HepG2 (cell line): ENCODE measurements around the gene MCM8. TPM values are rescaled to one million over a fixed set of nuclear protein-coding genes. Genes with fewer than 3 reads are reported as not detected.

ENCODE experiments used
- ARNTL ChIP-seq: sonication (generic); formaldehyde crosslinking; IDR thresholded peaks from 2 replicates; pipeline ENCODE4 v1.4.0; 2020; ENCODE audit warnings: mild to moderate bottlenecking, missing genetic modification reagents
- EZH2 ChIP-seq: conservative IDR thresholded peaks from 2 replicates; pipeline ENCODE4 v1.6.1; 2012; ENCODE audit warnings: mild to moderate bottlenecking, low read depth, low read length, moderate library complexity
- FOXA1 ChIP-seq, 2 experiments: fragments of 450-650 bp in 1 of 2; sonication (generic) in 1 of 2; formaldehyde crosslinking in 1 of 2; IDR thresholded peaks; 2 replicates each; pipeline versions ENCODE4 v1.4.0 to v1.6.1; 2016 to 2020; ENCODE audit warnings: missing genetic modification reagents in 1 of 2
- FOXO1 ChIP-seq: sonication (generic); formaldehyde crosslinking; IDR thresholded peaks from 2 replicates; pipeline ENCODE4 v1.4.0; 2020; ENCODE audit warnings: missing genetic modification reagents
- KAT8 ChIP-seq: IDR thresholded peaks from 2 replicates; pipeline ENCODE4 v1.6.1; 2016; ENCODE audit warnings: missing genetic modification reagents, missing compliant biosample characterization
- KDM3A ChIP-seq: IDR thresholded peaks from 2 replicates; pipeline ENCODE4 v1.6.1; 2018; ENCODE audit warnings: low read depth, missing compliant biosample characterization
- MIER2 ChIP-seq: IDR thresholded peaks from 2 replicates; pipeline ENCODE4 v1.6.1; 2016; ENCODE audit warnings: missing biosample characterization, missing genetic modification reagents
- MLLT10 ChIP-seq: sonication (generic); formaldehyde crosslinking; IDR thresholded peaks from 2 replicates; pipeline ENCODE4 v1.4.0; 2020; ENCODE audit warnings: missing genetic modification reagents
- REPIN1 ChIP-seq: sonication (generic); formaldehyde crosslinking; IDR thresholded peaks from 2 replicates; pipeline ENCODE4 v1.8.0; 2022; ENCODE audit warnings: missing genetic modification reagents, low read depth, mild to moderate bottlenecking, borderline replicate concordance
- SRY ChIP-seq: sonication (generic); formaldehyde crosslinking; IDR thresholded peaks from 2 replicates; pipeline ENCODE4 v1.8.0; 2022; ENCODE audit warnings: mild to moderate bottlenecking, missing genetic modification reagents
- TBX3 ChIP-seq: fragments of 450-650 bp; IDR thresholded peaks from 2 replicates; pipeline ENCODE4 v1.6.1; 2017; ENCODE audit warnings: antibody characterized with exemption, mild to moderate bottlenecking, inconsistent platforms, borderline replicate concordance
- ZFAT ChIP-seq: sonication (generic); formaldehyde crosslinking; conservative IDR thresholded peaks from 2 replicates; pipeline ENCODE4 v1.8.1; 2023; ENCODE audit warnings: missing genetic modification reagents, inconsistent platforms
- ZFP36L2 ChIP-seq: sonication (generic); formaldehyde crosslinking; IDR thresholded peaks from 2 replicates; pipeline ENCODE4 v1.4.0; 2020; ENCODE audit warnings: missing genetic modification reagents
- ZFP90 ChIP-seq: sonication (generic); formaldehyde crosslinking; IDR thresholded peaks from 2 replicates; pipeline ENCODE4 v1.8.0; 2022; ENCODE audit warnings: missing genetic modification reagents, mild to moderate bottlenecking, inconsistent platforms, borderline replicate concordance
- ZNF607 ChIP-seq: sonication (generic); formaldehyde crosslinking; IDR thresholded peaks from 2 replicates; pipeline ENCODE4 v1.5.1; 2020; ENCODE audit warnings: missing genetic modification reagents, mild to moderate bottlenecking, borderline replicate concordance
- polyA plus RNA-seq, 8 experiments: library from polyadenylated mRNA; depleted of rRNA in 3 of 8; stranded (reverse) in 7 of 8; unstranded in 1 of 8; fragments of >200 nt; fragmentation: Illumina TruSeq in 4 of 8; extraction: Trizol in 4 of 8; gene quantifications; 2 replicates each; pipeline versions ENCODE4 v1.2.1 to v1.2.3, GENCODE V29; 2011 to 2016; ENCODE audit warnings: low read depth in 4 of 8, missing spikeins in 1 of 8, mixed read lengths in 1 of 8; ENCODE audit not compliant: insufficient read depth in 1 of 8
- total RNA-seq, 5 experiments: library from RNA; depleted of rRNA; stranded (reverse); fragments of >200 nt; fragmentation: Illumina TruSeq; extraction: Trizol; gene quantifications; 2 replicates each; pipeline ENCODE4 v1.2.3, GENCODE V29; 2016; ENCODE audit warnings: low read depth in 1 of 5
- TF ChIP-seq, protein P1 (sequence below): sonication (generic); formaldehyde crosslinking; conservative IDR thresholded peaks from 2 replicates; pipeline ENCODE4 v1.8.0; 2022; ENCODE audit warnings: mild to moderate bottlenecking, moderate library complexity, missing genetic modification reagents
- TF ChIP-seq, protein P2 (sequence below): sonication (generic); formaldehyde crosslinking; IDR thresholded peaks from 2 replicates; pipeline ENCODE4 v1.4.0; 2020; ENCODE audit warnings: mild to moderate bottlenecking, missing genetic modification reagents
- TF ChIP-seq, protein P3 (sequence below): sonication (generic); formaldehyde crosslinking; IDR thresholded peaks from 2 replicates; pipeline ENCODE4 v1.5.0; 2020; ENCODE audit warnings: mild to moderate bottlenecking, missing genetic modification reagents
- TF ChIP-seq, protein P4 (sequence below): sonication (generic); formaldehyde crosslinking; IDR thresholded peaks from 2 replicates; pipeline ENCODE4 v1.4.0; 2020; ENCODE audit warnings: missing genetic modification reagents
- TF ChIP-seq, protein P5 (sequence below): IDR thresholded peaks from 2 replicates; pipeline ENCODE4 v1.6.1; 2016; ENCODE audit warnings: low read depth, borderline replicate concordance

MCM8 gene
- total and polyA plus RNA-seq, 2 of the 13 experiments (the other 11 are each of a cell fraction or from before 2014, with no cell fraction given), result 11.5 to 59.3 TPM

DNA sequence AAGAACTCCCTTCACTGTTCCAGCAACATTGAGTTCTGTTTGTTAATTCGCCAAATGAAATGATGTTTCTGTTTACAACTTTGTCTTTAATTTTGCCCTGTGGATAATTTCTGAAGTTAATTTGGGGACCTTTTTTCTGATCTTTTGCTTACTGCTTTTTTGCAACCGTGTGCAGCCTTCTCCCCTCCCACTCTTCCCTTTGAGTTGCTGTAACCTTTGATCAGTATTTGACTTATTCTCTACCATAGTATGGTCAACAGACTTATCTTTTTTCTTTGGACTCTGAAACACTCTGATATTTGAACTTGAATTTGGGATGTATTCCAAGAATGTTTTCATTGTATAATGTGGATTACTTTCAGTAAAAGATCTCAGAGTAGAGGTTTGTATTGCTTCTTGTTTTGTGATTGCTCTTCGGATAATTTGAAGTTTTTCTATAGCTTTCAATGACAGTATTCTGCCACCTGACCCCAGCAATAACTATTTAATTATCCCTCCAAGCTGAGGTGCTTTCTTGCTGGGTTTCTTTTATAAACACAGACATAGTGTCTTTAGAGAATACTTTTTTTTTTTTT is 57.2 kb downstream of the MCM8 start (continued):
- TF ChIP-seq FOXA1 (IDR thresholded peaks at IDR 0.05), result peak; percentile 86
- peak; percentile 96 for TF ChIP-seq FOXA1 (CRISPR knock-in tag; IDR thresholded peaks at IDR 0.05)
- TF ChIP-seq ZFP36L2 (CRISPR knock-in tag), result no peak
- no peak for TF ChIP-seq SRY (CRISPR knock-in tag)
- TF ChIP-seq REPIN1 (CRISPR knock-in tag), result peak; percentile 74; the same call in 1 of the 2 replicates
- no peak for TF ChIP-seq ZNF607 (CRISPR knock-in tag)
- TF ChIP-seq ZFAT (CRISPR knock-in tag), result no peak
- TF ChIP-seq, protein P1, sequence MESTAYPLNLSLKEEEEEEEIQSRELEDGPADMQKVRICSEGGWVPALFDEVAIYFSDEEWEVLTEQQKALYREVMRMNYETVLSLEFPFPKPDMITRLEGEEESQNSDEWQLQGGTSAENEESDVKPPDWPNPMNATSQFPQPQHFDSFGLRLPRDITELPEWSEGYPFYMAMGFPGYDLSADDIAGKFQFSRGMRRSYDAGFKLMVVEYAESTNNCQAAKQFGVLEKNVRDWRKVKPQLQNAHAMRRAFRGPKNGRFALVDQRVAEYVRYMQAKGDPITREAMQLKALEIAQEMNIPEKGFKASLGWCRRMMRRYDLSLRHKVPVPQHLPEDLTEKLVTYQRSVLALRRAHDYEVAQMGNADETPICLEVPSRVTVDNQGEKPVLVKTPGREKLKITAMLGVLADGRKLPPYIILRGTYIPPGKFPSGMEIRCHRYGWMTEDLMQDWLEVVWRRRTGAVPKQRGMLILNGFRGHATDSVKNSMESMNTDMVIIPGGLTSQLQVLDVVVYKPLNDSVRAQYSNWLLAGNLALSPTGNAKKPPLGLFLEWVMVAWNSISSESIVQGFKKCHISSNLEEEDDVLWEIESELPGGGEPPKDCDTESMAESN, result peak; percentile 68; the same call in 1 of the 2 replicates
- TF ChIP-seq, protein P2, sequence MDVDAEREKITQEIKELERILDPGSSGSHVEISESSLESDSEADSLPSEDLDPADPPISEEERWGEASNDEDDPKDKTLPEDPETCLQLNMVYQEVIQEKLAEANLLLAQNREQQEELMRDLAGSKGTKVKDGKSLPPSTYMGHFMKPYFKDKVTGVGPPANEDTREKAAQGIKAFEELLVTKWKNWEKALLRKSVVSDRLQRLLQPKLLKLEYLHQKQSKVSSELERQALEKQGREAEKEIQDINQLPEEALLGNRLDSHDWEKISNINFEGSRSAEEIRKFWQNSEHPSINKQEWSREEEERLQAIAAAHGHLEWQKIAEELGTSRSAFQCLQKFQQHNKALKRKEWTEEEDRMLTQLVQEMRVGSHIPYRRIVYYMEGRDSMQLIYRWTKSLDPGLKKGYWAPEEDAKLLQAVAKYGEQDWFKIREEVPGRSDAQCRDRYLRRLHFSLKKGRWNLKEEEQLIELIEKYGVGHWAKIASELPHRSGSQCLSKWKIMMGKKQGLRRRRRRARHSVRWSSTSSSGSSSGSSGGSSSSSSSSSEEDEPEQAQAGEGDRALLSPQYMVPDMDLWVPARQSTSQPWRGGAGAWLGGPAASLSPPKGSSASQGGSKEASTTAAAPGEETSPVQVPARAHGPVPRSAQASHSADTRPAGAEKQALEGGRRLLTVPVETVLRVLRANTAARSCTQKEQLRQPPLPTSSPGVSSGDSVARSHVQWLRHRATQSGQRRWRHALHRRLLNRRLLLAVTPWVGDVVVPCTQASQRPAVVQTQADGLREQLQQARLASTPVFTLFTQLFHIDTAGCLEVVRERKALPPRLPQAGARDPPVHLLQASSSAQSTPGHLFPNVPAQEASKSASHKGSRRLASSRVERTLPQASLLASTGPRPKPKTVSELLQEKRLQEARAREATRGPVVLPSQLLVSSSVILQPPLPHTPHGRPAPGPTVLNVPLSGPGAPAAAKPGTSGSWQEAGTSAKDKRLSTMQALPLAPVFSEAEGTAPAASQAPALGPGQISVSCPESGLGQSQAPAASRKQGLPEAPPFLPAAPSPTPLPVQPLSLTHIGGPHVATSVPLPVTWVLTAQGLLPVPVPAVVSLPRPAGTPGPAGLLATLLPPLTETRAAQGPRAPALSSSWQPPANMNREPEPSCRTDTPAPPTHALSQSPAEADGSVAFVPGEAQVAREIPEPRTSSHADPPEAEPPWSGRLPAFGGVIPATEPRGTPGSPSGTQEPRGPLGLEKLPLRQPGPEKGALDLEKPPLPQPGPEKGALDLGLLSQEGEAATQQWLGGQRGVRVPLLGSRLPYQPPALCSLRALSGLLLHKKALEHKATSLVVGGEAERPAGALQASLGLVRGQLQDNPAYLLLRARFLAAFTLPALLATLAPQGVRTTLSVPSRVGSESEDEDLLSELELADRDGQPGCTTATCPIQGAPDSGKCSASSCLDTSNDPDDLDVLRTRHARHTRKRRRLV (CRISPR knock-in tag), result no peak
- TF ChIP-seq EZH2, result no peak
- TF ChIP-seq, protein P3, sequence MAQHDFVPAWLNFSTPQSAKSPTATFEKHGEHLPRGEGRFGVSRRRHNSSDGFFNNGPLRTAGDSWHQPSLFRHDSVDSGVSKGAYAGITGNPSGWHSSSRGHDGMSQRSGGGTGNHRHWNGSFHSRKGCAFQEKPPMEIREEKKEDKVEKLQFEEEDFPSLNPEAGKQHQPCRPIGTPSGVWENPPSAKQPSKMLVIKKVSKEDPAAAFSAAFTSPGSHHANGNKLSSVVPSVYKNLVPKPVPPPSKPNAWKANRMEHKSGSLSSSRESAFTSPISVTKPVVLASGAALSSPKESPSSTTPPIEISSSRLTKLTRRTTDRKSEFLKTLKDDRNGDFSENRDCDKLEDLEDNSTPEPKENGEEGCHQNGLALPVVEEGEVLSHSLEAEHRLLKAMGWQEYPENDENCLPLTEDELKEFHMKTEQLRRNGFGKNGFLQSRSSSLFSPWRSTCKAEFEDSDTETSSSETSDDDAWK (CRISPR knock-in tag), result no peak
- TF ChIP-seq ZFP90, result peak; percentile 56; the same call in 1 of the 2 replicates
- peak; percentile 89 for TF ChIP-seq FOXO1
- peak; percentile 68; the same call in 1 of the 2 replicates for TF ChIP-seq KAT8 (CRISPR knock-in tag)
- TF ChIP-seq, protein P4, sequence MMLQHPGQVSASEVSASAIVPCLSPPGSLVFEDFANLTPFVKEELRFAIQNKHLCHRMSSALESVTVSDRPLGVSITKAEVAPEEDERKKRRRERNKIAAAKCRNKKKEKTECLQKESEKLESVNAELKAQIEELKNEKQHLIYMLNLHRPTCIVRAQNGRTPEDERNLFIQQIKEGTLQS (CRISPR knock-in tag), result peak; percentile 44; the same call in 1 of the 2 replicates
- 0 out of 2 replicates have a peak, but pooled peaks have one; percentile 46 for TF ChIP-seq MLLT10
- no peak for TF ChIP-seq ARNTL (CRISPR knock-in tag)
- no peak; the same call in 1 of the 2 replicates for TF ChIP-seq KDM3A (CRISPR knock-in tag)
- TF ChIP-seq TBX3, result peak; percentile 92
- 0 out of 2 replicates have a peak, but pooled peaks have one; percentile 52 for TF ChIP-seq MIER2 (CRISPR knock-in tag)
- TF ChIP-seq, protein P5, sequence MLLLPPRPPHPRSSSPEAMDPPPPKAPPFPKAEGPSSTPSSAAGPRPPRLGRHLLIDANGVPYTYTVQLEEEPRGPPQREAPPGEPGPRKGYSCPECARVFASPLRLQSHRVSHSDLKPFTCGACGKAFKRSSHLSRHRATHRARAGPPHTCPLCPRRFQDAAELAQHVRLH (CRISPR knock-in tag), result peak; percentile 37; the same call in 1 of the 2 replicates
